Body of pancreas (tissue), 4 donors: Measurements from ENCODE around the gene EIF3I. TPM values are rescaled to one million over a fixed set of nuclear protein-coding genes. Genes with fewer than 3 reads are reported as not detected.
A peak's percentile ranks its signal among the peaks of the same experiment; 100 is the strongest.

ENCODE experiments used
- ATAC-seq: fragments of 150-250 bp; one replicate; pipeline ENCODE4 v1.9.1; 2016
- DNase-seq, 4 donors: peaks; one replicate each; pipeline ENCODE4 v3.0.0-alpha.2; 2019
- H3K27ac ChIP-seq, 4 donors: fragments of 200-600 bp; sonication (generic); 1 replicate in 3 of 4; 2 replicates in 1 of 4; pipeline versions ENCODE4 v1.5.1 to v1.6.1; 2016 to 2019; ENCODE audit warnings: mild to moderate bottlenecking in 1 of 4, mixed read lengths in 1 of 4, moderate library complexity in 1 of 4
- H3K27me3 ChIP-seq, 2 donors: fragments of 200-600 bp; sonication (generic); one replicate each; pipeline ENCODE4 v1.6.0; 2016; ENCODE audit warnings: mild to moderate bottlenecking in 1 of 2
- H3K36me3 ChIP-seq, 2 donors: fragments of 200-600 bp; sonication (generic); replicated peaks in 1 of 2; 2 replicates each; pipeline ENCODE4 v1.5.1; 2016; ENCODE audit warnings: low read depth in 2 of 2; ENCODE audit not compliant: insufficient read depth in 1 of 2
- H3K4me1 ChIP-seq: fragments of 200-600 bp; sonication (generic); one replicate; pipeline ENCODE4 v1.6.0; 2016
- H3K4me3 ChIP-seq, 2 donors: fragments of 200-600 bp; sonication (generic); 1 replicate in 1 of 2; 2 replicates in 1 of 2; pipeline ENCODE4 v1.5.1; 2016 to 2019
- H3K9me3 ChIP-seq, 3 donors: fragments of 200-600 bp; sonication (generic); 1 replicate in 2 of 3; 2 replicates in 1 of 3; pipeline ENCODE4 v1.5.1; 2016
- CTCF ChIP-seq, 7 experiments: fragments of 450-650 bp in 4 of 7; fragments of 200-600 bp in 3 of 7; sonication (generic) in 3 of 7; IDR thresholded peaks; one replicate each; pipeline ENCODE4 v1.5.1; 2016 to 2019; ENCODE audit warnings: antibody characterized with exemption in 7 of 7
- POLR2A ChIP-seq, 3 donors: fragments of 450-650 bp; IDR thresholded peaks; one replicate each; pipeline ENCODE4 v1.6.1; 2016; ENCODE audit warnings: antibody characterized with exemption in 3 of 3, mild to moderate bottlenecking in 2 of 3
- WGBS, 2 donors: methylation state at CpG; one replicate each; pipeline ENCODE4 v1.1.5; 2017; 5-methylcytosine and 5-hydroxymethylcytosine counted together
- intact Hi-C: fragments of 100-400 bp; cut with DNase I; formaldehyde crosslinking; loops from one replicate; pipeline ENCODE4 v1.15.1; 2023
- small RNA-seq: library from RNA; depleted of rRNA; stranded (forward); fragments of <200 nt; gene quantifications from one replicate; pipeline ENCODE3, GENCODE V24; 2016
- total RNA-seq, 2 donors: library from RNA; depleted of rRNA; stranded (reverse); fragments of >200 nt; gene quantifications; one replicate each; pipeline ENCODE4 v1.1.0, GENCODE V29; 2016

The EIF3I gene
- total RNA-seq, 2 donors from 2014 or later = 69.5 to 81.7 TPM

GRCh38 chr1:32273391-32274208 is 51.4 kb downstream of the EIF3I start:
- peak in 2 of 4 donors; percentile 19 to 22 for DNase-seq
- Histone ChIP-seq H3K4me3 (no peak overlapping the region), H3K27me3 (peaks cover 0 to 14% of the 10 kb centered on the region in 2 donors), H3K4me1 (peaks cover 5% of the 10 kb centered on the region), H3K9me3 (no peaks in the 10 kb centered on the region), H3K27ac (no peak overlapping the region), H3K36me3 (no peaks in the 10 kb centered on the region)
- 43 to 50% methylated on average over 10 of the region's 10 CpGs for WGBS, 2 donors
- no peak for ATAC-seq
- TF ChIP-seq POLR2A (IDR thresholded peaks at IDR 0.05) (no peak), CTCF (IDR thresholded peaks at IDR 0.05) (no peak)
- intact Hi-C loops = no loop called here

GRCh38 chr1:32274646-32275340 is 52.6 kb downstream of the EIF3I start:
- no peaks in the 10 kb centered on the region for H3K36me3 ChIP-seq
- H3K4me3 ChIP-seq = no peak overlapping the region
- intact Hi-C loops = no loop called here
- H3K27me3 ChIP-seq = peaks cover 0 to 14% of the 10 kb centered on the region in 2 donors
- peaks cover 5% of the 10 kb centered on the region for H3K4me1 ChIP-seq
- H3K27ac ChIP-seq = no peak overlapping the region
- TF ChIP-seq POLR2A (IDR thresholded peaks at IDR 0.05) = no peak
- no peak for TF ChIP-seq CTCF (IDR thresholded peaks at IDR 0.05)
- H3K9me3 ChIP-seq = no peaks in the 10 kb centered on the region
- 80 to 83% methylated on average over 23 to 31 of the region's 31 CpGs for WGBS, 2 donors
- ATAC-seq (no peak), DNase-seq (no peak)

- no peaks in the 10 kb centered on the region for H3K36me3 ChIP-seq
- no peaks in the 10 kb centered on the region for H3K9me3 ChIP-seq
- peaks cover 5% of the 10 kb centered on the region for H3K4me1 ChIP-seq
- intact Hi-C loops = no loop called here
- no peak overlapping the region for H3K4me3 ChIP-seq
- no peak overlapping the region for H3K27ac ChIP-seq
- WGBS, 2 donors = 10 to 21% methylated on average over 2 to 22 of the region's 41 CpGs
- TF ChIP-seq CTCF (IDR thresholded peaks at IDR 0.05) = no peak
- TF ChIP-seq POLR2A (IDR thresholded peaks at IDR 0.05) = no peak
- DNase-seq = peak in 2 of 4 donors; percentile 16 to 26
- peaks cover 0 to 14% of the 10 kb centered on the region in 2 donors for H3K27me3 ChIP-seq
- peak; percentile 33 for ATAC-seq
Measured at GRCh38 chr1:32275424-32275823, 53.2 kb downstream of the EIF3I start.

GRCh38 chr1:32276032-32276782 is 54.0 kb downstream of the EIF3I start:
- H3K4me3 ChIP-seq = no peak overlapping the region
- TF ChIP-seq CTCF (IDR thresholded peaks at IDR 0.05) (no peak), POLR2A (IDR thresholded peaks at IDR 0.05) (no peak)
- H3K36me3 ChIP-seq = no peaks in the 10 kb centered on the region
- ATAC-seq (no peak), DNase-seq (no peak)
- peaks cover 0 to 14% of the 10 kb centered on the region in 2 donors for H3K27me3 ChIP-seq
- intact Hi-C loops = no loop called here
- WGBS, 2 donors = 69 to 73% methylated on average over 29 to 30 of the region's 30 CpGs
- peaks cover 5% of the 10 kb centered on the region for H3K4me1 ChIP-seq
- no peaks in the 10 kb centered on the region for H3K9me3 ChIP-seq
- H3K27ac ChIP-seq = no peak overlapping the region

Small RNAs within 50 kb of the gene (small RNA-seq; reads per million reads assigned to genes)
- gene RF00017 = not detected

Other genes starting within 250 kb of the EIF3I start
- gene KHDRBS1, start 208.5 kb upstream of the EIF3I start, total RNA-seq = 10 to 100 TPM; 36.6 to 37.1 TPM
- 10 to 100 TPM in 1 of 2 donors, 1 to 10 TPM in 1; 4.4 to 10.2 TPM for gene TMEM39B, start 149.5 kb upstream of the EIF3I start, total RNA-seq
- 10 to 100 TPM; 15.8 to 20.5 TPM for gene KPNA6, start 114.4 kb upstream of the EIF3I start, total RNA-seq
- 10 to 100 TPM; 20.0 to 23.4 TPM for gene TXLNA, start 42.7 kb upstream of the EIF3I start, total RNA-seq
- 1 to 10 TPM; 2.9 to 3.6 TPM for gene CCDC28B, start 21.8 kb upstream of the EIF3I start, total RNA-seq
- 1 to 10 TPM; 1.8 to 5.3 TPM for gene IQCC, start 16.7 kb upstream of the EIF3I start, total RNA-seq
- gene DCDC2B, start 13.3 kb upstream of the EIF3I start, total RNA-seq = not detected
- gene TMEM234, start 54 bp upstream of the EIF3I start, total RNA-seq = 10 to 100 TPM; 16.3 to 20.8 TPM
- gene FAM167B, start 24.8 kb downstream of the EIF3I start, total RNA-seq = 1 to 10 TPM in 1 of 2 donors, not detected in 1; 4.9 TPM
- 1 to 10 TPM in 1 of 2 donors, not detected in 1; 1.6 TPM for gene LCK, start 28.9 kb downstream of the EIF3I start, total RNA-seq
- gene HDAC1, start 69.7 kb downstream of the EIF3I start, total RNA-seq = 10 to 100 TPM; 32.7 to 50.4 TPM
- 10 to 100 TPM; 12.9 to 34.5 TPM for gene MARCKSL1, start 113.8 kb downstream of the EIF3I start, total RNA-seq
- gene FAM229A, start 140.1 kb downstream of the EIF3I start, total RNA-seq = 10 to 100 TPM in 1 of 2 donors, 1 to 10 TPM in 1; 3.6 to 15.6 TPM
- 10 to 100 TPM in 1 of 2 donors, 1 to 10 TPM in 1; 1.8 to 12.2 TPM for gene TSSK3, start 140.1 kb downstream of the EIF3I start, total RNA-seq
- gene BSDC1, start 172.0 kb downstream of the EIF3I start, total RNA-seq = 10 to 100 TPM; 53.2 to 83.7 TPM
- under 1 TPM in 1 of 2 donors, not detected in 1; 0.26 TPM for gene ZBTB8B, start 242.7 kb downstream of the EIF3I start, total RNA-seq